Stimulated activated CD4-positive, alpha-beta T cell treated with anti-CD3 and anti-CD28 coated beads, Interleukin-12 subunit alpha, Interleukin-12 subunit beta, amount 100 ng/mL, for 48 hours (primary cell): ENCODE measurements around the gene PRELP.

Experiments used
- DNase-seq, 3 donors: peaks; one replicate each; pipeline ENCODE4 v3.0.0-alpha.2; 2020; ENCODE audit warnings: low read depth in 2 of 3, low spot score in 1 of 3

PRELP gene

GRCh38 chr1:203477748-203478147, 2.1 kb downstream of the PRELP start:
- no peak for DNase-seq

GRCh38 chr1:203478231-203478630, 2.6 kb downstream of the PRELP start:
- no peak for DNase-seq

- no peak for DNase-seq
These were observed 3.4 kb downstream of the PRELP start for GRCh38 chr1:203478986-203479385.

GRCh38 chr1:203479646-203480045, 4.0 kb downstream of the PRELP start:
- no peak for DNase-seq

GRCh38 chr1:203480084-203480483, 4.5 kb downstream of the PRELP start:
- DNase-seq = no peak

- DNase-seq = peak in 1 of 3 donors; percentile 37
These were observed 5.0 kb downstream of the PRELP start for GRCh38 chr1:203480525-203481084.

GRCh38 chr1:203481196-203481595, 5.6 kb downstream of the PRELP start:
- DNase-seq = no peak

- DNase-seq = no peak
These were observed 11.2 kb downstream of the PRELP start for GRCh38 chr1:203486618-203487370.

- no peak for DNase-seq
These were observed 12.9 kb downstream of the PRELP start for GRCh38 chr1:203488539-203488938.

GRCh38 chr1:203490607-203491006, 15.0 kb downstream of the PRELP start:
- no peak for DNase-seq

GRCh38 chr1:203491664-203492063, 16.1 kb downstream of the PRELP start:
- DNase-seq = no peak

GRCh38 chr1:203492082-203492747, 16.6 kb downstream of the PRELP start:
- DNase-seq = no peak

GRCh38 chr1:203492748-203493130, 17.1 kb downstream of the PRELP start:
- no peak for DNase-seq

GRCh38 chr1:203493901-203494300, 18.3 kb downstream of the PRELP start, which contains the start of gene OPTC:
Gene OPTC, plus strand, starts transcription at chr1:203494153. Its CDS starts 1,853 bp downstream, at chr1:203496006.
- no peak for DNase-seq

GRCh38 chr1:203495845-203496244, 20.2 kb downstream of the PRELP start:
- no peak for DNase-seq

- DNase-seq = no peak
These were observed 21.7 kb downstream of the PRELP start for GRCh38 chr1:203497269-203497777.

GRCh38 chr1:203499643-203500278, 24.2 kb downstream of the PRELP start:
- DNase-seq = no peak

- DNase-seq = no peak
These were observed 24.7 kb downstream of the PRELP start for GRCh38 chr1:203500279-203500678.

GRCh38 chr1:203503836-203504235, 28.2 kb downstream of the PRELP start:
- DNase-seq = no peak

- peak; percentile 59 to 83 (median 75) for DNase-seq
These were observed 29.0 kb downstream of the PRELP start for GRCh38 chr1:203504400-203505250.
